ENCODE measurements around the gene MALRD1.

MALRD1 gene

GRCh38 chr10:19317952-19318351, 269.4 kb downstream of the MALRD1 start:
- DNase-seq (ENCODE audit: low spot score) = no peak
- TF ChIP-seq CTCF (IDR thresholded peaks at IDR 0.05; ENCODE audit: extremely low read depth, missing control alignments) = no peak

DNA sequence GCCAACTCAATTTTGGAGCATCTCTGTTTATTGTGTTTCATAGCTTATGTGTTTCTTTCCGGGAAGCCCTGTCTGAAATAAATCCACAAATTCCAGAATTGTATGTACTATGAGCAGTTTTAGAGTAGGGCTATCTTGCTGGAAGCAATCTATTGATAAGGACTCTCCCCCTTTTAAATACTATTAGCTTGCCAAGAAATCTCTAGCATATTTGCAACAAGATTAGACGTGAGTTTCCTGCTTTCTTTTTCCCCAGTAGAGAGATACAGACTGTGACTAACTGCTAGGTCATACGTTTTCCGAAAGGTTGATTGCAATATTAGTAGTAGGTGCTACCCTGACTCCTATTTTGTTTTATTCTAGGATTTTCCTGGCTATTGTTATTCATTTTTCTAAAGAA, 277.0 kb downstream of the MALRD1 start:
- no peak for TF ChIP-seq CTCF (IDR thresholded peaks at IDR 0.05; ENCODE audit: extremely low read depth, missing control alignments)
- no peak for DNase-seq (ENCODE audit: low spot score)

DNA sequence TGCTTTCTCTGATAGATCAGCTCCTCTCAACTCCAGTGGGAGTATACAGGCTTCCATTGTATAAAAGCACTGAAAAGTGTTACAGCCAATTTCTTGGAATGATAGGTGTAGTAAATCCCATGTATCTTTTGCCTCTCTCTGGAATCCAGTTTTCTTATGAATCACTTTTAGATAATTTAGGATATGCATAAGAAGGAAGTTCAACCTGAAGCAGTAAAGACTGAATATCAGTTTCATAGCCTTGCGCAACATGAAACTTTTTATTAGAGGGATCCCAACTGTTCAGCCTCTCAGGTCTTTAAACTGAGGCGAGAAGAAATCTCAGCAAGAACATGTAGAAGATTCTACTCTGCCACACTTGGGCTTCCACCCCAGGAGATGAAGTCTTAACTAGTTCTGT, 280.0 kb downstream of the MALRD1 start:
- TF ChIP-seq CTCF (IDR thresholded peaks at IDR 0.05; ENCODE audit: extremely low read depth, missing control alignments) = no peak
- DNase-seq (ENCODE audit: low spot score) = no peak

GRCh38 chr10:19329475-19329874, 280.9 kb downstream of the MALRD1 start:
- DNase-seq (ENCODE audit: low spot score) = no peak
- no peak for TF ChIP-seq CTCF (IDR thresholded peaks at IDR 0.05; ENCODE audit: extremely low read depth, missing control alignments)

GRCh38 chr10:19332304-19332703, 283.7 kb downstream of the MALRD1 start:
- TF ChIP-seq CTCF (IDR thresholded peaks at IDR 0.05; ENCODE audit: extremely low read depth, missing control alignments) = no peak
- no peak for DNase-seq (ENCODE audit: low spot score)

DNA sequence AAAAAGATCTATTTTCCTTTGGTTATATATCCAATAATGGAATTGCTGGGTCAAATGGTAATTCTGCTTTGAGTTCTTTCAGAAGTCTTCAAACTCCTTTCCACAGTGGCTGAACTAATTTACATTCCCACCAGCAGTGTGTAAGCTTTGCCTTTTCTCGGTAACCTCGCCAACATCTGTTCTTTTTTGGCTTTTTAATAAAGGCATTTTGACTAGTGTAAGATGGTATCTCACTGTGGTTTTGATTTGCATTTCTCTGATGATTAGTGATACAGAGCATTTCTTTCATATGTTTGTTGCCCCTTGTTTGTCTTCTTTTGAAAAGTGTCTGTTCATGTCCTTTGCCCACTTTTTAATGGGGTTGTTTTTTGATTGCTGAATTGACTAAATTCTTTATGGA, 285.0 kb downstream of the MALRD1 start:
- no peak for DNase-seq (ENCODE audit: low spot score)
- TF ChIP-seq CTCF (IDR thresholded peaks at IDR 0.05; ENCODE audit: extremely low read depth, missing control alignments) = no peak

GRCh38 chr10:19347621-19348020, 299.0 kb downstream of the MALRD1 start:
- no peak for DNase-seq (ENCODE audit: low spot score)
- no peak for TF ChIP-seq CTCF (IDR thresholded peaks at IDR 0.05; ENCODE audit: extremely low read depth, missing control alignments)
